Ishikawa (cell line): ENCODE measurements around the gene VWA5B1.

Source experiments
- FOXM1 ChIP-seq: IDR thresholded peaks from 2 replicates; pipeline ENCODE4 v1.6.1; 2012; ENCODE audit warnings: low read depth, borderline replicate concordance
- TAF1 ChIP-seq: IDR thresholded peaks from 2 replicates; pipeline ENCODE4 v1.6.1; 2012; ENCODE audit warnings: low read depth, mild to moderate bottlenecking

DNA sequence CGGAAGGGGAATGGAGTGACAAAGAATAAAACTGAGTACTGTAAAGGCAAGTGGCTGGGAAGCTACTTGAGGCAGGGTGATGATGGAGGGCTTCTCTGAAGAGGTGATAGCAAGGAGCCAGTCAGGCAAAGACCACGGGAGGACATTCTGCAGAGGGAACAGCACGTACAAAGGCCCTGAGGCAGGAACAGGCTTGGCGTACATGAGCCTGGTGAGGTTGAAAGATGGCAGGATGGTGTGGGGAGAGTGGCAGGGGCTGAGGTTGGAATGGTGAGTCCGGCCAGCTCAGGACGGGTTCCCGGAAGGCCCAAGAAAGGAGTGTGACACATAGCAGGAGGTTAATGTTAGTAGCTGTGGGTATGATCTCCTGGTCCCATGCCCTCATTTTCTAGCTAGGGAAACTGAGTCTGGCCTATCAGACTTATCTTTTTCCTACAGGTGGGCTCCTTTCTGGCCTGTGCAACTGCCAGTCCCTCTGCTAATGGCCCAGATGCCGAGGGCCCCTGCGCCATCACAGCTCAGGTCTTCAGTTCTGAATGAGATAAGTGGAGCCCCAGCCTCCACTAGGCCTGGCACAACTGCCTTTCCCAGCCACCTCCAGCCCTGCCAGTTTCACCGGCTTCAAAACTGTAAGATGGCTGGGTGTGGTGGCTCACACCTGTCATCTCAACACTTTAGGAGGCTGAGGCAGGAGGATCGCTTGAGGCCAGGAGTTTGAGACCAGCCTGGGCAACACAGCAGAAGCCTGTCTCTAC is 87.0 kb downstream of the VWA5B1 start:
- TF ChIP-seq FOXM1 (no peak), TAF1 (no peak)
